NCI-H146 treated with DMSO at 0.1 percent for 48 hours (cell line): Measurements from ENCODE around the gene MRPL24.
"Not testable (repeated sequence)": the region's sequence is repeated elsewhere in the genome, so short reads cannot be mapped to it uniquely, and the experiment has no call there.

Experiments used
- DNase-seq: peaks from one replicate; lab custom pipeline; 2025; ENCODE audit not compliant: unreplicated experiment; lab: John Stamatoyannopoulos, UW

Gene MRPL24

DNA sequence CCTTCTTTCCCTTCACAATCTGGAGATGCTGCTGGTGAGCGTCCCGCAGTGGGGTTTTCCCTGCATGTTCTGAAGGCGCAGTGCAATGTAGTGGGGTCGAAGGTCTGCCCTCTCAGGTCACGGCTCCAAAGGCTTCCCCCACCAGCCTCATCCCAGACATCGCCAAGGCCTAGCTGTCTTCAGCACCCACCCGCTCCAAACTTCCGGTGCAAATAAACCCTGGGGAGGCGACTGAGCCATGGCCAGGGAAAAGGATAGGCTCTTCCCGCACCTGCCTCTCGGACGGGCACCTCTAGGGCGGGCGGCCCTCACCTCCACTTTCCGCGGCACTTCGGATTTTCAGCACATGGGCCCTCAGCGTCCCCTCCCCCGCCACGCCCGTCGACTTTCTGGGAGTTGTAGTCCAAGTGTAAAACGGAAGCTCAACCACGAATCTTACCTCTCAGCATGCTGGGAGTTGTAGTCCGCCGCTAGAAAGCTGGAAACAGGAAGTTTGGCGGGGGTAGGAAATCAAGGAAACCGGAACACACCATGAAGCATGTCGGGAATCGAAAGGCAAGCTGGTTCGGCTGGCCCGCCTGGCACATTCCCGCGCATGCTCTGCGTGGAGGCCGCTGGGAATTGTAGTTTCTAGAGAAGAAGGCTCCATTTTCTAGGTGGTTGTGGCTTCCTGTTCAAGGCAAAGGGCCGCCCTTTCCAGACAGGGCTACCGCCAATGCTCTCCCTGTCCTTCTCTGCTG, at the start of gene MRPL24:
Gene MRPL24 (minus strand): TSS at position 348 of the 740 bp plus-strand sequence. CDS start 2,384 bp downstream, outside the sequence.
- peak; percentile 99 for DNase-seq

DNA sequence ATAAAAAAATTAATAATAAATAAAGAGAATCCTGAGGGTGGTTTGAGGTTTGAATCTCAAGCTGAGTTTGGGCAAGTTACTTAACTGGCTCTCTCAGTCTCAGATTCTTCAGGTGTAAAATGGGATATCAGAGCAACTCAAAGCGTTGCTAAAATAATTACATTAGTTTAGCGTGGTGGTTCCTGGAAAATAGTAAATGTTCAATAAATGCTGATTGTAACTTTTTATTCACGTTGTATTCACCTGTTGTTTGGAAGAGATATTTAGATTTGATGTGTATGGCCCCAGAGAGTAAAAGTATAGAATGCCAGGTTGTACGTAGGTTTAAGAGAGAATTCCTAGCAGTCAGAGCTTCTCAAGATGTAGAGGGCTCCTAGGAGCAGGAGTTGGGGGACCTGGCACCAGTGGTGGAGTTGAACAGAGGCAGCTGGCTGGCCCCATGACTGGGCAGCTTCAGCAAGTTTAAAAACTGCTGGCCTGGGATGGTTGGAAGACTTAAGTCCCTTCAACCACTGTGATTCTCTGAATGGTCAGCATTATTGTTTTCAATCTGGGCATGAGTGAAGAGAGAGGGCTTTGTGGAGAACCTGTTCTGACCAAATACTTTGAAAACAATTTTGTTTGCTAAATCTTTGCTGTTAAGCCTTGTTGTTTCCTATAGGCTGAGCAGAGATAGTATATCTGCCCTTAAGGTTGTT, 48.9 kb upstream of the MRPL24 start:
- DNase-seq: no peak

DNA sequence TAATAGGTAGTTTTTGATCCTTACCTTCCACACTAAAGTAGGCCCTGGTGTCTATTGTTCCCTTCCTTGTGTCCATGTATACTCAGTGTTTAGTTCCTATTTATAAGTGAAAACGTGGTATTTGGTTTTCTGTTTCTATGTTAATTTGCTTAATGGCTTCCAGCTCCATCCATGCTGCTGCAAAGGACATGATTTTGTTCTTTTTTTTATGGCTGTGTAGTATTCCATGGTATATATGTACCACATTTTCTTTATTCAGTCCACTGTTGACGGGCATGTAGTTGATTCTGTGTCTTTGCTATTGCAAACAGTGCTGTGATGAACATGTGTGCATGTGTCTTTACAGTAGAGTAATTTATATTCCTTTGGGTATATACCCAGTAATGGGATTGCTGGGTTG, 47.2 kb upstream of the MRPL24 start:
- DNase-seq: no peak

DNA sequence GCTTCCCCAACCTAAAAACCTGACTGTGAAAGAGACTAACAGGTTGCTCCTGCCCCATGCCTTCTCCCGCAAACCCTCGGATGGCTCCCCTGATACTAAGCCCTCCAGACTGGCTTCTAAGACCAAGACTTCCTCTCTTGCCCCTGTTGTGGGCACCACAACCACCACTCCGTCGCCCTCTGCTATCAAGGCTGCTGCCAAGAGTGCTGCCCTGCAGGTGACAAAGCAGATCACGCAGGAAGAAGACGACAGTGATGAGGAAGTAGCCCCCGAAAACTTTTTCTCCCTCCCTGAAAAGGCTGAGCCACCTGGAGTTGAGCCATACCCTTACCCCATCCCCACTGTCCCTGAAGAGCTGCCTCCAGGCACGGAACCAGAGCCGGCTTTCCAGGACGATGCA, 45.8 kb upstream of the MRPL24 start:
- DNase-seq: no peak

DNA sequence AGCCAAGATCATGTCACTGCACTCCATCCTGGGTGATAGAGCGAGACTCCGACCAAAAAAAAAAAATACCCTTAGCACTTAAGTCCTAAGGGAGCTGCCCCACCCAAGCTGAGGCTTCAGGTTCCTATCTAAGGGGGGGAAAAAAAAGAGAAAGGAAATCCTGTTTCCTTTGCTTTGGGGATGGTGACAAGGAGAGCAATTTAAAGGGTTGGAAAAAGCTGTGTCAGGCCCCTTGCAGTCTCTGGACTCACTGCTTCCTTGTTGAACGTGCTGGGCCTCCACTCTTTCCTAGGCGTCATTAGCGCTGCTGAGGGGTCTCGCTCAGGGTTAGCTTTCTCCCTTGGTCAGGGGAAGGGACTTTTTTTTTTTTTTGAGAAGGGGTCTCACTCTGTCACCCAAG, 44.6 kb upstream of the MRPL24 start:
- no peak for DNase-seq

DNA sequence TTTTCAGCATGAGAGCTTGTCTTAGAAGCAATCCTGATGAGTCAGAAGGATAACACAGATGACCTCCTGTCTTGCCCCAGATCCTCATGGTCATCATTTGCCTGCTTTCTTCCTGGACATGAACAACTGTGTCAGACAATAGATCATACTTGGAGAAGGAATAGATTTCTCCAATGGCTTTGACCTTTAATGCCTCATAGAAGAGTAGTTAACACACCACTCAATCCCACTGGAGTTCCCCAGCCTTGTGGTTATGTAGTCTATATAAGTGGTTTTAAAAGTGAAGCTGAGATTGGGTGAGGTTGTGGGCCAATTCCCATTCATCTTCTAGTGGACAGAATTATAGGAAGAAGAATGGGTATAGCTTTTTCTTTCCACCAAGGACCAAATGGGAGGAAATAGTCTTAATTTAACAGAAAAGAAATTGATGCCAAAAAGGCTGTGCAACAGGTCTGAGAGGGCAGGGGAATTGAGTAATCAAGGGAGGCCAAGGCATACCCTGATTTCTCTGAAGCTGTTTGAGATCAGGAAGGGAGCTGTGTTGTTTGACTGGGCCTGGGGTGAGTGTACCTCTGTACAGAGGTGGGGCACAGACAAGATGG, 40.8 kb upstream of the MRPL24 start:
- no peak for DNase-seq

DNA sequence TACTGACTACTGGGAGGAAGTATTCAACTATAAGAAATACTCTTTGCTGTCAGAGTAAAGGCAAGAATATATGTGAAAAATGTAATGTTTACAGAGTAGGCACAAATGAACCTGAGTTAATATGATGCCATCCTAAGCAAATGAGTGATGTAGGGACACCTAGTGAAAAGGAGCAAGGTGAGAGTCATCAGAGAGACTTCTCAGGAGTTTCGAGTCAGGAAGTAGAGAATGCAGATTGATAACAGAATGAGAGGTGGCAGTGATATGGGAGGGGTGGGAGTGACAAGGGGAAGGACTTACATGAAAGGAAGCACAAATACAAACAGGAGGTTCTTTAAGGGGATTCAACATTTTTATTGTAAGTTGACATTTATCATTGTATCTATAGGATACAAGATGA, 36.7 kb upstream of the MRPL24 start:
- DNase-seq: no peak

DNA sequence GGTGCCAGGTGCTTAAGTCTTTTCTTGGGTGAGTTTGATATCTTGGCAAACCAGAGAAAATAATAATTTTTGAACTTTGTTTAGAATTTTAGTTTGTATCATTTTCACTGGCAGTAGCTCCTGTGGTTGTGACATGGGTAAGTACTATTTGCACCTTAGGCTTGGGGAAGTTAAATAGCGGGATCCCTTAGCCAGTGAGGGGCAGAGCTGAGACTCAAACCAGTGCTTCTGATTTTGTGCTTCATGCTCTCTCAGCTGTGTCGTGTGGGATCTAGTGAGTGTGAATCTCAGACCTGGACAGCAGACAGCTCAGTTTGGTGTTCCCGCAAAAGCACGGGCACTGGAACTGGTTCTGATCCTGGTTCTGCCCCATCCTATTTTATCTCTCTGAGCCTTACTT, 36.1 kb upstream of the MRPL24 start:
- DNase-seq: no peak

DNA sequence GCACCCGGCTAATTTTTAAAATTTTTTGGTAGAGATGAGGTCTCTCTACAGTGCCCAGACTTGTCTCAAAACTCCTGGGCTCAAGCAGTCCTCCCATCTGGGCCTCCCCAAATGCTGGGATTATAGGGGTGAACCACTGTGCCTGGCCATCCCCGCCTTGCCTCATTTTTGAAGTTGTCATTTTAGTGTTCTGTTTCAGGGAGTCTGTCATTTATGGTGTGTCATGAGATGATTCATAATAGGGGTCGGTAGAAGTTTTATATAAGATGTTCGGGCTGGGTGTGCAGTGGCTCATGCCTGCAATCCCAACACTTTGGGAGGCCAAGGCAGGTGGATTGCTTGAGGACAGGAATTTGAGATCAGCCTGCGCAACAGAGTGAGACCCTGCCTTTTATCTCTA, 34.9 kb upstream of the MRPL24 start:
- DNase-seq: no peak

DNA sequence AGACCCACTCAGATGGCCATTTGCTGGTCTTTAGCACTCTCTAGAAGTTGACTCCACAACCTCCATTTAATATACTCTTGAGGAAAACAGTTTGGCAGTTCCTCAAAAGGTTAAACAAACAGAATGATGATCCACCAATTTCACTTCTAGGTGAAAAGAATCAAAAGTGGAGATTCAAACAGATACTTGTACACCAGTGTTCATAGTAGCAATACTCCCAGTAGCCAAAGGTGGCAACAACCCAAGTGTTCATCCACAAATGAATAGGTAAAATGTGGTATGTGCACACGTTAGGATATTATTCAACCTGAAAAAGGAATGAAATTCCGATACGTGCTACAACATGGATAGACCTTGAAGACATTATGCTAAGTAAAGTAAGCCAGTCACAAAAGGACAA, 32.7 kb upstream of the MRPL24 start:
- no peak for DNase-seq

DNA sequence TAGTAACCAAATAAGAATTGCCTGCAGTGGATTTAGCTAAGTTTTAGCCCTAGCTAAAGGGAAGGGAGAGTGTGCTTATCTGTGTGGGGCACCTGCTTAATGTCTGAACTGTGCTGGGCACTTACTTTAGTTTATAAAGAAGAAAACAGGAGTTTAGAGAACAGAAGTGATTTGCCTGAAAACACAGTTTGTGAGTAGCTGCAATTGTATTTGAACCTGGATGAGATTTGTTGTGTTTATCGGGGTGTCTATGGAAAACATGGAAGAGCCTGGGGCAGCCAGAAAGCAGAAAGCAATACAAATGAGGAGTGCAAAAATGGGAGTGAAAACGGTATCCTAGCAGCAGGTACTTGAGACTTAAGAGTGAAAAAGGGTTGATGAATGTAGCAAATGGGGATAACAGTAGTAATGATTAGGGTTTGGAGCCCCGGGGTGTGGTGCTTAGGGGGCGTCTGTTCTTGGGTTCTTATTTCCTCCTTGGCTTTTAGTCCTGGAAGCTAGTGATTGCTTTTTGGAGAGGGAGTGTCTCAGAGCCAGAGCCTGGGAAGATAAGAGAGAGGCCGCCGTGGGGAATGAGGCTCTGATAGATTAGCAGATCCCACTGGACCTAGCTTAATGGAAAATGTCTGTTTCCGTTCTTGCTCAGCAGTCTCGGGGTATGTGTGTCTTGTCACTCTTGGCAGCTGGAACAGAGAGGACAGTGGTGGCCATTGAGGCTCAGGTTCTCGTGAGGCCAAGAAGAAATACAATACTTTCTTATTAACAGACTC, 32.0 kb upstream of the MRPL24 start:
- DNase-seq: no peak

DNA sequence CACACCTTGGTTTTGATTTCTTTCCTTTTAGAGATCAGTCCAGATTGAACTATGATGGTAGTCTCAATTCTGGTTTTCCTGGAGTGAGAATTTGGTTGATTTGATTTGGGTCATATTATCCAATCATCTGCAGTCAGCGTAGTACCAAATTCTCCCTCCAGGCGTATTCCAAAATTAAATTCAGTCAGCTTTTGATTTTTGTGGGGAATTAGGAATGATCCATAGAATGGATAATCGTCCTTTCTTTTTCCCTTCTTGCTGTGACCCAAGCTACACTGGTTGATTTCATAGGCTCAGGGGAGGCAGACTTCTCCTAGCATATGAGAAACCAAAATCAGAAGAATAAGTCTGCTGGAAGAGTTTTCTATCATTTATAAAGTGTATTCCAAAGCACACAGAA, 31.3 kb upstream of the MRPL24 start:
- DNase-seq: no peak

DNA sequence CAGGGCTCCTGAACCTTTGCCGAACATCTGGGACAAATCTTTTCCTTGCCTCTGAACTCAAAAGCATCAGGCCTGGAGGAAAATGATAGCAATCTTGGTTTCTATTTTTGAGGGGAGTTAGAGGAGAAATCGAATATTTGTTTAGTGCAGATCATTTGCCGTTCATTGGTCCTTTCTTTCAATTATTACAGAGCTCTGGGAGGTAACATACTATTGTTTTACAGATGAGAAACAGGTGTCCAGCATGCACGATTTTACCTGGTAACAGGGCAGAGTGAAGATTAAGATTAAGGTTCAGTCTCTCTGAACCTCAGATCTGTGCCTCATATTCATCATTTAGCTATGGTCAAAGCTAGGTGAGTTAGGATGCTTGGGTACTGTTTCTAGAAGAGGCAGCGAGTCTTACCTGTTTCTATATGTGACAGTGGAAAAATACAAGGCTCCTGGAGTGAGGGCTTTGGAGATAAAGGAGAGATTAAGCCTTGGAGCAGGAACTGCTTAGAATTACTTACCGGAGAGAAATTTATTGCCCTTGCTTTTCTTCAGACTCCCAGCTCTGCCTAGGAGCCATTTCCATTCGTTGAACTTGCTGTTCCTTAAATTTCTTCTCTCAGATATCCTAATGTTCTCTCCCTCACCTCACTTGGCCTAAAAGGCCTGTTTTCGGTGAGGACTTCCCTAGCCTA, 27.9 kb upstream of the MRPL24 start:
- DNase-seq: no peak

DNA sequence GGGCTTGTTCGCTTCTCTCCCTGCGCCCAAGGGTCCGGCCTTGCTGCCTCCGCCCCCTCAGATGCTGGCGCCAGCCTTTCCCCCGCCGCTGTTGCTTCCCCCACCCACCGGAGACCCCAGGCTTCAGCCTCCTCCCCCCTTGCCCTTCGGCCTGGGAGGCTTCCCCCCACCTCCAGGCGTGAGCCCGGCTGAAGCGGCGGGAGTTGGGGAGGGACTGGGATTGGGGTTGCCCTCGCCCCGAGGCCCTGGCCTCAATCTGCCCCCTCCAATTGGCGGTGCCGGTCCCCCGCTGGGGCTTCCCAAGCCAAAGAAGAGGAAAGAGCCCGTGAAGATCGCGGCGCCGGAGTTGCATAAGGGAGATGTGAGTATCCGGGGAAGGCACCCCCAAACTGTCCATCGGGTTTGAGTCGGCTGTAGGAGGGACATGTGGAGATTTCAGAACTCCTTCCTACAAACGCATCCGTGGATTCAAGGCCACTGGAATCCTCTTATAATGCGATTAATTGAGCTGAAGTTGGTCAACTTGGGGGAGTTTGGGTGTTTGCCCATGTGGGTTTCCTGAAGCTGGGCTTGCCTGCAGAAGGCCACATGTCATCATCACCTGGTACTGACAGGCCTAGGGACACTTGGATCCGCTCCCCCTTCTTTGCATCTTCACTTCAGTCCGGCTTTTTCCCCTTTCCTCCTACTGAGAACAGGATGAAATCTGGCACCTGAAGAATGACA, 27.2 kb upstream of the MRPL24 start:
- DNase-seq: no peak

DNA sequence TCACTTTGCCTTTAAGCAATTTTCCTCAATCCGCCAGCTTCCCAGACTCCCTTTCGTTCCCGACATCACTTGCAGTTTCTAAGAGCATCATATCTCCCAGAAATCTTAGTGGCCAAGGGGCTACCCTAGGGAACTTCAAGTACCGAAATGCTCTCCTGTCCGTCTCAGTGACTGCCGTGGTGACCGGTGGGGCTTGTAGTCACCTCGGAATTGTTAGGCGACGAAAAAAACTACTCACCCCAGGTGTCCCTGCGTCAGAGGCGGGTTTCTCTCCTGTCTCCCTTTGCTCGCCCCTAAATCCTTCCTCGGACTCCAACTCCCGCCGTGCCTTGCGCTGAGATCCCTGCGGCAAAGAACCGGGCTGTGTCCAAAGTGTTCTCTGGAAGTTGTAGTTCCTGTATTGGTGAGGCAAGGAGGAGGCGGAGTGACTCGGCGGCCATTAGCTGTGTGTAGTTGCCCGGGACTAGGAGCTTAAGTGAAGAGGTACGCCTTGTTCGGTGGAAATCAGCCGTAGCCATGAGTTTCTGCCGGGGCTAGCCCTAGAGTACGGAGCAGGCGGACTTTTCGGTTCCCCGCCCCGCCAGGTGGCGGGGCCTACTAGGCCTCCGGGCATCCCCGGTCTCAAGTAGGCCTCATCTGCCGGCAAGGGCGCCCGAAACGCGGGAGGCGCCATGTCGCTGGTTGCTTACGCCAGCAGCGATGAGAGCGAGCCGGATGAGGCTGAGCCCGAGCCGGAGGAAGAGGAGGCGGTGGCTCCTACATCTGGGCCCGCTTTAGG, 26.4 kb upstream of the MRPL24 start, which contains the start of gene PRCC:
Gene PRCC (plus strand): TSS at position 435 of the 778 bp plus-strand sequence. CDS start 237 bp downstream, at position 672.
- DNase-seq: peak; percentile 99

DNA sequence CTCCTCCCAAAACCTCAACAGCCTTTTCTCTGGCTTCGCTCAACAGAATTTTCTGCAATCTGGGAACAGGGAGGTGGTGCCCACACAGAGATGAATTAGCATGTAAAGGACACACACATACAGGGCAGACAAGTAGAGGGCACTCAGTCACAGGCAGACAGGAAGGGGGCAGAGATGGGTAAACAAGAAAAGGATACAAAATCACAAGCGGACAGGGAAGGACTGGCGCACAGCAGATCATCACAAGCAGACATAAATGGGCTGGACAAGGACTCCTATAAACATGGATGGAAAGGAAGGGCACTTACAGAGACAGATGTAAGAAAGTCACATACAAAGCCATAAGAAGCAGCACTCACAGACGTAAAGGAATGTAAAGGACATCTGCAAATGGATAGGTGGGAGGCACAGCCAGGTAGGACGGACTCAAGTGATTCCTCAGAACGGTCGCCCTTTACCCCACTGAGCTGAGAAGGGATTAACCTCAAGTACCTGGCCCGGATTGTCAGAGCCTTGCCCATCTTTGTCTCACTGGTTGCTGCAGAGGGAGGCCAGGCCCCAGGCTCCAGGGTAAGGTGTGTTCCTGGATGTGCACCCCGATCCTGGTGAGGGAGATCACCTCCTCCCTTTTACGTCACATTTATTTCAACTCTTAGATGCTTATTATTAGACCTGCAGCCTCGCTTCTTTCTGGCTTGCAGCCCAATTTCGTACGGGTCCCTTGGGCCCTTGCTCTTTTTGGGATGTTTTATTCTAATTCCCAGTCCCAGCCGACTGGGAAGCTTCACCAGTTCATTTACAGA, 25.6 kb upstream of the MRPL24 start:
- DNase-seq: peak; percentile 26

DNA sequence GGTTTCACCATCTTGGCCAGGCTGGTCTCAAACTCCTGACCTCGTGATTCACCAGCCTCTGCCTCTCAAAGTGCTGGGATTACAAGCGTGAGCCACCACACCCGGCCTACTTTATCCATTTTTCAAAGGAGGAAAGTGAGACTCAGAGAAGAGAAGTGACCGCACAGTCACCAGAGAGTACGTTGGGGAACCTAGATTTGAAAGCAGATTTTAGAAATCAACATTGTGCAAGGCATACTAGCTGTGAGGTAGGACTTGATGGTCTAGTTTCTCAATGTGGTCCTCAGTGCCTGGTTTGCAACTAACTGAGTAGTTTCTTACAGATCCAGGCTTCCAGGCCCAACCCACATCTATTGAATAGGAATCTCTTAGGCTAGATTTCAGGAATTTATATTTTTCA, 24.8 kb upstream of the MRPL24 start:
- no peak for DNase-seq

DNA sequence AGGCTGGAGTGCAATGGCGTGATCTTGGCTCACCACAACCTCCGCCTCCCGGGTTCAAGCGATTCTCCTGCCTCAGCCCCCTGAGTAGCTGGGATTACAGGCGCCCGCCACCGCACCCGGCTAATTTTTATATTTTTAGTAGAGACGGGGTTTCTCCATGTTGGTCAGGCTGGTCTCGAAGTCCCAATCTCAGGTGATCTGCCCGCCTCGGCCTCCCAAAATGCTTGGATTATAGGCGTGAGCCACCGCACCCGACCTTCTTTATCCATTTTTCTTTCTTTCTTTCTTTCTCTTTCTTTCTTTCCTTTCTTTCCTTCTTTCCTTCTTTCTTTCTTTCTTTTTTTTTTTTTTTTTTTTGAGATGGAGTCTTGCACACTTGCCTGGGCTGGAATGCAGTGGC, 24.2 kb upstream of the MRPL24 start:
- not testable (repeated sequence) for DNase-seq

DNA sequence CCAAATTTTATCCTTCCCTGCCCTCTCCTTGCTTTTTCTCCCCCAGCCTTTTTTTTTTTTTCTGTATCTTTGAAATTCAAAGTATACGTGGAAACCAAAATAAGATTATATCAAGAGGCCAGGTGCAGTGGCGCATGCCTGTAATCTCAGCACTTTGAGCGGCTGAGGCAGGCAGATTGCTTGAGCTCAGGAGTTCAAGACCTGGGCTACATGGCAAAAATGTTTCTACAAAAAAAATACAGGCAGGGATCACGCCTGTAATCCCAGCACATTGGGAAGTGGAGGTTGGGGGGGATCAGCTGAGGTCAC, 19.9 kb upstream of the MRPL24 start:
- DNase-seq: no peak
